ENCODE measurements around the gene TUBB3.
A peak's percentile ranks its signal among the peaks of the same experiment; 100 is the strongest.
"Not testable (repeated sequence)": the region's sequence is repeated elsewhere in the genome, so short reads cannot be mapped to it uniquely, and the experiment has no call there.

TUBB3 gene

DNA sequence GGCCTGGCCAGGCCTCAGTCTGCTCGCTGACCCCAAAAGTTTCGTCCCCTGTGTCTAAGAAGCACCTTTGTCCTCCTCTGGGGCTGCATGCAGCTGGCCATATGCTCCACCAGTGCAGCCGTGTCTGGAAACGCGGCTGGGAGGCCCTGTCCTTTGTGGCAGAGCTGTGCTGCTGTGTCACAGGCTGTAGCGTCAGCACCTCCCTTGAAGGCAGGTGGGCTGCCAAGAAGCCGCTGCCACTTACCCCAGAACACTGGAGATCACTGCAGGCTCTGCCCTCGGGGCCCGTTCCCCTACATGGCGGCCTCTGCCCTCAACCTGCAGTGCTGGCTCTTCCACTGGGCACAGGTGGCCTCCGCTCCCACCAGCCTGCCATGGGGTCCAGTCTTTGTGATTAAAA lies 20.2 kb upstream of the TUBB3 start:
- DNase-seq (ENCODE audit: low read depth in 2 of 2): no peak

- no peak for DNase-seq (ENCODE audit: low read depth in 2 of 2)
These were observed 19.1 kb upstream of the TUBB3 start for GRCh38 chr16:89903908-89904515.

- DNase-seq (ENCODE audit: low read depth in 2 of 2): no peak
These were observed 18.3 kb upstream of the TUBB3 start for GRCh38 chr16:89904606-89905510.

GRCh38 chr16:89905511-89906139 lies 17.5 kb upstream of the TUBB3 start:
- no peak for DNase-seq (ENCODE audit: low read depth in 2 of 2)

DNA sequence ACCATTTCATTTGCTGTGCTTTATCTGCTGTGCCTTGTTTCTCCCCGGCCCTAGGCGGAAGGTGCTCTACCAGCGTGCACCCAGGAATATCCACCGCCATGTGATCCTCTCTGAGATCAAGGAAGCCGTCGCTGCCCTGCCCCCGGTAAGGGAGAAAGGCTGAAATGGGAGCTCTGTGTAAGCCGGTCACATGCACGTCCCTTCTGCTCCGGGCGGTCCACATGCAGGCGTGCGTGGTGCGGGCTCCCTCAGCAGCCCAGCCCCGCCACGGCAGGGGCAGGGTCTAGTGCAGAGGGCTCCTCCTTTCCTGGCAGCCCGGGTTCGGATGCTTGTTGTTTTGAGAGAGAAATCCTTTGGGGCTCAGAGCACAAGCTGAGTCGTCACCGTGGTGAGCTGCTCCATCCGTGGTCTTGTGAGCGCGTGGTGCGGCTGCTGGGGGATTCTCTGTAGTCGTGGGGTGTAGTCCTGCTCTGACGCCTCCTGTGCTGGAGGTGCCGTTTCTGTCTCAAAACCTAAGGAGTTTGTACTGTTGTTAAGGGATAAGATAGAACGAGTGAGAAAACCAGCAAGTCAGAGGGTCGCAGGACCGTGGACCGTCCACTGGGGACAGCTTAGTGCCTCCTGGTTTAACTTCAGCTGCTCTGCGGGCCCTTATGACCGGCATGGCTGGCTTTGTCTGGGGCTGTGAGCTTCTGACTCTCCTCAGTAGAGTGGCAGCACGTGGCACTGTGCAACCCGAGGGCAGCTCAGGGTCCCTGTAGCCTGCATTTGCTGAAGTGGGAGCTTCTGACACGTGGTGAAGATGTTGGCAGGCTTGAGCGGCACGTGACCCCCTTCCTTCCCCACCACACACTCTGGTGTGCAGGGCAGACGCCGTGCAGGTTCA lies 16.8 kb upstream of the TUBB3 start:
- no peak for DNase-seq (ENCODE audit: low read depth in 2 of 2)

DNA sequence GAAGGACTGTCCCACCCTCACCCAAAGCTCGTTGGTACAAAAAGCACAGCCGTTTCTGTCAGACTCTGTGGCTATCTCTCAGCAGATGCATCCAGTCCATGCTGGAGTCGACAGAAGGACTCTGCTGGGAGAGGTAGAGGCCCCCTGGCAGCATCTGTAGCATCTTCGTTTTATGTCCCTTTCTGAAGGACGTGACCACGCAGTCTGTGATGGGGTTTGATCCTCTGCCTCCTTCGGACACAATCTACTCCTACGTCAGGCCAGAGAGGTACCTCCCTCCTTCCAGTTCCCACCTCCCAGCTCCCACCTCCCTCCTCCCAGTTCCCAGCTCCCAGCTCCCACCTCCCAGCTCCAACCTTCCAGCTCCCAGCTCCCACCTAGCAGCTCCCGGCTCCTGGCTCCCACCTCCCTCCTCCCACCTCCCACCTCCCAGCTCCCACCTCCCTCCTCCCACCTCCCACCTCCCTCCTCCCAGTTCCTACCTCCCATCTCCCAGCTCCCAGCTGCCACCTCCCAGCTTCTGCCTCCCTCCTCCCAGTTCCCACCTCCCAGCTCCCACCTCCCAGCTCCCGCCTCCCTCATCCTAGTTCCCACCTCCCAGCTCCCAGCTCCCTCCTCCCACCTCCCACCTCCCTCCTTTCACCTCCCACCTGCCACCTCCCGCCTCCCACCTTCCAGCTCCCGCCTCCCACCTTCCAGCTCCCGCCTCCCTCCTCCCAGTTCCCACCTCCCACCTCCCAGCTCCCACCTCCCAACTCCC lies 15.9 kb upstream of the TUBB3 start:
- no peak for DNase-seq (ENCODE audit: low read depth in 2 of 2)

DNA sequence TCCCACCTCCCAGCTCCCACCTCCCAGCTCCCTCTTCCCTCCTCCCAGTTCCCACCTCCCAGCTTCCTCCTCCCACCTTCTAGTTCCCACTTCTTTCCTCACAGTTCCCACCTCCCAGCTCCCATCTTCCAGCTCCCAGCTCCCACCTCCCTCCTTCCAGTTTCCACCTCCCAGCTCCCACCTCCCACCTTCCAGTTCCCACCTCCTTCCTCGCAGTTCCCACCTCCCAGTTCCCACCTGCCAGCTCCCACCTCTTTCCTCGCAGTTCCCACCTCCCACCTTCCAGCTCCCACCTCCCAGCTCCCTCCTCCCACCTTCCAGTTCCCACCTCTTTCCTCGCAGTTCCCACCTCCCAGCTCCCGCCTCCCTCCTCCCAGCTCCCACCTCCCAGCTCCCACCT lies 14.9 kb upstream of the TUBB3 start:
- no peak for DNase-seq (ENCODE audit: low read depth in 2 of 2)

DNA sequence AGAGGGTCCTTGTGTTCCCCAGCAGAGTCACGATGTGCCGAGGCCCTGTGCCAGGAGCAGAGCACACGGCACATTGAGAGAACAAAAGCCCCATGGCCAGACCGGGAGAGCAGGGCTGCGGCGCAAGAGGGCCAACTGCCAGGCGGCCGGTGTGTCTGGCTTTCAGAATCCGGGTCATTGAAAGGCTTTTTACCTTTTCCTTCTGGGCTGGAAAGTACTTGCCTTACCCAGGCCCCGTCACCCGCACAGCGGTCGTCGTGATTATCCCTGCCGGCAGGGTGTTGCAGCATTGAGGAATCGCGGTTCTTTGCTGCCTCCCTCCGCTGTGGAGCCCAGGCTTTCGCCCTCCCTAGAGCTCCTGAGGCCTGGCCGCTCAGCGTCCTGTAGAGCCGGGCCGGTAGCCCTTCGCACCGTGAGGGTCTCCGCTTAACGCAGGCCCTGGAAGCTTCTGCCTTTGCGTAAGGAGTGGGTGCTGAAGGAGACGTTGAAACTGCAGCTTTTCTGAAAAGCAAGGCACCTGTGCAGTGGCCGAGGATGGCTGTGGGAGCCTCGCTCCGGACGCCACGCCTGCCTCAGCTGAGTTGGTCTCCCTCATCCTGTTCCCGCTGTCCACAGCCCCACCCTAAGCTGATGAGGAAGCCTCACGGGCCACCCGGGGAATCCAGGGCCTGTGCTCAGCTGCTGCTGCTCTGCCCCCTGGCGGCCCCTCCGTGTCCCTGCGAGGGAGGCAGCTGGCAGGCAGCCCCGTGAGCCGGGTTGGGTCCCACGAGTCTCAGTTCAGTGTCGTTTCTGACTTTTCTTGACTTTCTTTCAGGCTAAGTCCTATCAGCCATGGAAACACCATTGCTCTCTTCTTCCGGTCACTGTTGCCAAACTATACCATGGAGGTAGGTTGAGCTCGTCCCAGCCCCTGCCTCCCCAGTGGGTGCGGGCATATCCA lies 13.1 kb upstream of the TUBB3 start:
- peak in 1 of 2 experiments; percentile 19 for DNase-seq (ENCODE audit: low read depth in 2 of 2)

DNA sequence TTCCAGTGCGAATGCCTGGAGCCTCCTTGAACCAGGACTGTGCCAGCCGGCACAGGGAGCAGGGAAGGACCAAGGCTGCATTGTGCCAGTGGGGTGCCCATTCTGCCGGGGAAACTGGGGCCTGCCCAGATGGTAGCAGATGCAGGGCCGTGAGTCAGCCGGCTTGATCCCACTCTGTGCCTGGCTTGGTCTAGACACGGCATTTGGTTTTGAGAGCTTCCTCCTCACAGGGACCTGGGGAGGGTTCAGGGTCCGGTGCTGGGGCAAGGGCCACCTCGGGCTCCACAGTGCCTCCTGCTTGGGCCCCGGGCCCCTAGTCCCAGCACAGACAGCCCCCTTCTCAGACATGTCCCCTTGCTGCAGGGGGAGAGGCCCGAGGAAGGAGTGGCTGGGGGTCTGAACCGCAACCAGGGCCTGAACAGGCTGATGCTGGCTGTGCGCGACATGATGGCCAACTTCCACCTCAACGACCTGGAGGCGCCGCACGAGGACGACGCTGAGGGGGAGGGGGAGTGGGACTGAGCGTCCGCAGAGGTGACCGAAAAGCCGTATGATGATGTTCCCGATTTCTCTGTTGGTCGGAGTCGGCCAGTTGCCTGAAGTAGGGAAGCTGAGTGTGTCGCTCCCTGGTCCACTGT lies 12.3 kb upstream of the TUBB3 start:
- no peak for DNase-seq (ENCODE audit: low read depth in 2 of 2)

DNA sequence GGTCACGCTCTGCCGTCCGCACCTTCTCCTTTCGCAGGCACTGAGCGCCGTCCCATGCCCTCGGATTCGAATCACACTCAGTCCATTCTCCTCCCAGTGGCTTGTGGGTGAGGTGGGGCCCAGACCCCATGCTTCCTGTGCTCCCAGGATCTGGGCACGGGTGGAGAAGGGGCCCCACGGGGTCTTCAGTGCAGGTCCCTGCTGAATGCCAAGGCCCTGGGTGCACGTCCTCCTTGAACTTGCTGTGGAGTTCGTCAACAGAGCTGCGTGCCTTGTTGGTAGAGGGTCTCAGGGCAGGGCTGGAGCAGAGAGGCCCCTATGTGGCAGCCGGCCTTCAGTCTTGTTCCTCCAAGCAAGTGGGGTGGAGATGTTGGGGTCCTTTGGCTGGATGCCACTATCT lies 11.8 kb upstream of the TUBB3 start:
- no peak for DNase-seq (ENCODE audit: low read depth in 2 of 2)

GRCh38 chr16:89912143-89912542 lies 11.0 kb upstream of the TUBB3 start:
- no peak for DNase-seq (ENCODE audit: low read depth in 2 of 2)

GRCh38 chr16:89912627-89913026 lies 10.5 kb upstream of the TUBB3 start:
- DNase-seq (ENCODE audit: low read depth in 2 of 2): no peak

GRCh38 chr16:89913408-89914387 lies 9.4 kb upstream of the TUBB3 start:
- DNase-seq (ENCODE audit: low read depth in 2 of 2): no peak

- not testable (repeated sequence) for DNase-seq (ENCODE audit: low read depth in 2 of 2)
These were observed 8.4 kb upstream of the TUBB3 start for GRCh38 chr16:89914642-89915285.

DNA sequence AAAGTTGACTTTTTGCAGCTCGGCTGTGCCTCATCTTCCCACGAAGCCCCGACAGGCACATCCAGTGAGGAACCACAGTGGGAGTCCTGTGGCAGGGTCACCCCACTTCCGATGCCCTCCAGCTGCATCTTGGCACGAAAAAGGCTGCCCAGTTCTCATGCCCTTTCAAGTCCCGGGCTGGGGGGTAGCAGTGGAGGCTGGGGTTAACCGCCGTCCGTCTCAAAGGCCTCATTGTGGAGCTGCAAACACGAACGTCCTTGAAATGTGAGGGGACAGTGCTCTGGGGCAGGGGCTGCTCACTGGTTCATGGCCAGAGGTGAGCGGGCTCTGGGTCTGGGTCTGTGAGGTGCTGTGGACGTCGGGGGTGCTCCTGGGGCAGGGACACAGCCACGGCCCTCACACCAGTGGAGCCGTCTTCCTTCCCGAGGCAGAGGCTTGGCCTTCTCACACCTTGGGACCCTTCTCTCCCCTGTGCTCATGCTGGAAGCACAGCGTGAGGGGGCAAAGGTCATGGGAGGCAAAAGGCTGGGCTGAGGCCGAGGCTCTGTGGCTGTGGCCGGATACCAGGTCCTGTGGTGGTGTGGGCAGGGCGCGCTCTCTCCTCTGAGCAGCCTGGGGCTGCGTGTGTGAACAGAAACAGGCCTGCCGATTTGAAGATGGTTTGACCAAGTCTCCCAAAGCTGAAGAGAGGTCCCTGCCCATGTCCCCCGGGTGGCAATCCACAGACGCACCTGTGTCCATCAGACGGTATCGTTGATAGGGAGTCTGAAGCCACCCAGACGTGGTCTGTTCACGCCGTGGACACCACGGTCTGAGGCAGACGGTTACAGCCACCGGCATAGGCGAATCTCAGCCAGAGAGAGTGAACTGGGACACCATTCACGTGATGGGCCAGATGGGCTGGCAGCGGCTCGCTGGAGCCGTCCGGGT lies 7.6 kb upstream of the TUBB3 start:
- no peak for DNase-seq (ENCODE audit: low read depth in 2 of 2)

- DNase-seq (ENCODE audit: low read depth in 2 of 2): peak in 1 of 2 experiments; percentile 26
These were observed 5.2 kb upstream of the TUBB3 start for GRCh38 chr16:89917773-89918452.

Data from fibroblast of skin of left biceps (primary cell).